ENCODE measurements around the gene AGAP5. TPM values are rescaled to one million over a fixed set of nuclear protein-coding genes. Genes with fewer than 3 reads are reported as not detected.
A peak's percentile ranks its signal among the peaks of the same experiment; 100 is the strongest.

AGAP5 gene
- total RNA-seq, 6 donors from 2014 or later: 6.6 to 25.1 (median 8.7) TPM

DNA sequence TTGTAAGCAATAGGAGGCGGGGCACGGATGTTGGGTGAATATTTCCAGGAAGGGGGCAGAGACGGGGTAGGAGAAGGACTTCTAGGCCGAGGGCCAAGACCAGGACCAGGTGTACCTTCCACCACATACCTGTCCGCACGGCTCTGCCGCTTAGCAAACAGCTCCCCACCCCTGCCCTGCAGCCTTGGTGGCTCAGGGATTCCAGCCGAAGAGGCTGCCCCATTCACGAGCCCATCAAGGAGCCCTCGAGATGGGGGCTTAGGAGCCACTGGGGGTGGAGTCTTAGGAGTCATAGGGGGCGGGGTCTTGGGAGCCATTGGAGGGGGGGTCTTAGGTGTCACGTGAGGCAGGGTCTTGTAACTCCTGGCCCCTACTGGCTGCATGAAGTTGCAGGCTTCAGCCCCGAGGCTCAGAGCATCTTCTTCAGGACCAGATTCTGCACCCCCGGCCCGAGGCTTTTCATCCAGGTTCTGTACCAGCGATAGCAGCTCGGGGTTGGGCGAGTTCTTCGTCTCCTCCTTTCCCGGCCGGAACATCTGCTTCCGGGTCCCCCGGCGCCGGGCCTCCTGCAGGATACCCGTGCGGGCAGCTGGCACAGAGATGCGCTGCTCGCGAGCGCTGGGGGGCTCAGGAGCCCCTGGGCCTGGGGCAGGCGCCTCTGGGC lies 50.6 kb downstream of the AGAP5 start:
- no peaks in the 10 kb centered on the region for H3K36me3 ChIP-seq
- peaks cover 8 to 34% (median 18%) of the 10 kb centered on the region in 4 donors for H3K4me1 ChIP-seq
- H3K27me3 ChIP-seq: no peaks in the 10 kb centered on the region
- peak overlapping the region; percentile 59 to 73 (median 66) for H3K4me3 ChIP-seq
- ATAC-seq (ENCODE audit: low FRiP score in 2 of 2) (peak; percentile 72 to 75), DNase-seq (peak; percentile 62 to 89)
- peak overlapping the region; percentile 20 to 68 (median 56) for H3K27ac ChIP-seq
- TF ChIP-seq EP300 (IDR thresholded peaks at IDR 0.05) (no peak), POLR2AphosphoS5 (IDR thresholded peaks at IDR 0.05) (no peak), POLR2A (IDR thresholded peaks at IDR 0.05) (no peak)
- TF ChIP-seq, protein P1, sequence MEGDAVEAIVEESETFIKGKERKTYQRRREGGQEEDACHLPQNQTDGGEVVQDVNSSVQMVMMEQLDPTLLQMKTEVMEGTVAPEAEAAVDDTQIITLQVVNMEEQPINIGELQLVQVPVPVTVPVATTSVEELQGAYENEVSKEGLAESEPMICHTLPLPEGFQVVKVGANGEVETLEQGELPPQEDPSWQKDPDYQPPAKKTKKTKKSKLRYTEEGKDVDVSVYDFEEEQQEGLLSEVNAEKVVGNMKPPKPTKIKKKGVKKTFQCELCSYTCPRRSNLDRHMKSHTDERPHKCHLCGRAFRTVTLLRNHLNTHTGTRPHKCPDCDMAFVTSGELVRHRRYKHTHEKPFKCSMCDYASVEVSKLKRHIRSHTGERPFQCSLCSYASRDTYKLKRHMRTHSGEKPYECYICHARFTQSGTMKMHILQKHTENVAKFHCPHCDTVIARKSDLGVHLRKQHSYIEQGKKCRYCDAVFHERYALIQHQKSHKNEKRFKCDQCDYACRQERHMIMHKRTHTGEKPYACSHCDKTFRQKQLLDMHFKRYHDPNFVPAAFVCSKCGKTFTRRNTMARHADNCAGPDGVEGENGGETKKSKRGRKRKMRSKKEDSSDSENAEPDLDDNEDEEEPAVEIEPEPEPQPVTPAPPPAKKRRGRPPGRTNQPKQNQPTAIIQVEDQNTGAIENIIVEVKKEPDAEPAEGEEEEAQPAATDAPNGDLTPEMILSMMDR (IDR thresholded peaks at IDR 0.05): no peak
- H3K9me3 ChIP-seq: no peaks in the 10 kb centered on the region
- 11 to 58% methylated on average over 7 to 27 of the region's 32 CpGs for WGBS, 2 donors

DNA sequence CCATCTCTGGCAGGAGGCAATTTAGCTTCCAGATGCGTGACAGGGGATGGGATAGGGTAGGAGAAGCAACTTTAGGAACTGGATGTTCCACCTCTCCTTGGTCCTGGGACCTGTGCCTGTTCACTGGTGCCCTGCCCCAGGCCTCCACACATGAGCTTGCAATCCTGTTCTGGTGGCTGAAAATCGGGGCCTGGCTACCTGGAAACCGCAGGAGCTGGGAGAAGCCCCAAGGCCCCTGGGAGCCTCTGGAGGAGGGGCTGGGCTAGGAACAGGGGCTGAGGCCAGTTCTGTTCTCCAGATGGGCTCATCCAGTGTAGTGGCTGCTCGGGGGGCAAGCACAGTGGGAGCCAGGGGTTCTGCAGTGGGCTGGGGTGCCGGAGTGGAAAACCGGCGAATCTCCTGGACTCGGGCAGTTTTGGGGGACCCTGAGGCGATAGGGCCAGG lies 51.3 kb downstream of the AGAP5 start:
- Histone ChIP-seq H3K4me1 (peaks cover 8 to 37% (median 20%) of the 10 kb centered on the region in 4 donors), H3K9me3 (no peaks in the 10 kb centered on the region), H3K27ac (peak overlapping the region in 2 of 4 donors; percentile 0 to 20), H3K36me3 (no peaks in the 10 kb centered on the region), H3K4me3 (no peak overlapping the region), H3K27me3 (no peaks in the 10 kb centered on the region)
- WGBS, 2 donors: 93 to 97% methylated on average over 8 to 9 of the region's 9 CpGs
- no peak for DNase-seq
- ATAC-seq (ENCODE audit: low FRiP score in 2 of 2): no peak
- TF ChIP-seq EP300 (IDR thresholded peaks at IDR 0.05) (no peak), POLR2A (IDR thresholded peaks at IDR 0.05) (no peak), POLR2AphosphoS5 (IDR thresholded peaks at IDR 0.05) (no peak)
- TF ChIP-seq, protein P1 (IDR thresholded peaks at IDR 0.05): no peak

DNA sequence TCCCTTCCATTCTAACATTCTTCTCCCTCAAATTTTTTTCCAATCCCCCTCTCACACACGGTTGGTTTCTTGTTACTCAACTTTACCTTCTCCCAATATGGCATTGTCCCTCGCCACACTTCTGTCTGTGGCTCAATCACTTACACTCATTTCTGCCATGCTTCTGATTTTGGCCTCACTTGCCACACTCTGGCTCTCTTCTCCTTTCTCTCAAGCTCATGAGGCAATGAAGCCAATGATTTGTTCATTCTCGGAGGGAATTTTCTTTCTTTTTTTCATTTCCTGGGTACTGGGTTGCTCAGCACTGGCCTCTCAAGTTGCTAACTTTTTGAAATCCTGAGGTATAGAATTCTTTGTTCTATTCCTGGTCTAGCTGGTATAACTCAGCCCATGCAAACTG lies 52.7 kb downstream of the AGAP5 start:
- no peaks in the 10 kb centered on the region for H3K9me3 ChIP-seq
- TF ChIP-seq EP300 (IDR thresholded peaks at IDR 0.05) (no peak), POLR2AphosphoS5 (IDR thresholded peaks at IDR 0.05) (no peak), POLR2A (IDR thresholded peaks at IDR 0.05) (no peak)
- TF ChIP-seq, protein P1 (IDR thresholded peaks at IDR 0.05): no peak
- H3K36me3 ChIP-seq: no peaks in the 10 kb centered on the region
- DNase-seq (no peak), ATAC-seq (ENCODE audit: low FRiP score in 2 of 2) (no peak)
- no peaks in the 10 kb centered on the region for H3K27me3 ChIP-seq
- 47 to 71% methylated on average over 3 of the region's 3 CpGs for WGBS, 2 donors
- peaks cover 8 to 44% (median 21%) of the 10 kb centered on the region in 4 donors for H3K4me1 ChIP-seq
- H3K4me3 ChIP-seq: no peak overlapping the region
- H3K27ac ChIP-seq: no peak overlapping the region

DNA sequence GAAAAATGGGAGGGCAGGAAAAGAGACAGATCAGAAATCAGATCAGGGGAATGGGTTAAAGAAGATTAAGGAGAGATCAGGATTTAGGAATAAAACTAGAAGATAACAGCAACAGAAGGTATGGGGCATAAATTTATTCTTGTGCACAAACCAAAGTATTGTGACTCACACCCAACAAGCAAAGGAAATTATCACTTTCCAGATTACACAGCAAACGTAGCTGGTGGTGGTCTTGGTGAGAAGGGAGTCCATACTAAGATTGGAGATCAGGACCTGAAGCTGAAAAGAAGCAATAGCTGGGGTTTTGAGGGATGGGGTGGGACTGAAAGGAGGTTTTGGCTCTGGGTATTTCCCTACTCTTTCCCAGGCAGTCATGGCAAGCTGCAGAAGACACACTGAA lies 53.1 kb downstream of the AGAP5 start:
- 47 to 75% methylated on average over 1 of the region's 1 CpG for WGBS, 2 donors

More for the DNA sequence above, 53.1 kb downstream of the AGAP5 start:
- Histone ChIP-seq H3K4me1 (peaks cover 8 to 44% (median 22%) of the 10 kb centered on the region in 4 donors), H3K27me3 (no peaks in the 10 kb centered on the region), H3K27ac (no peak overlapping the region), H3K36me3 (no peaks in the 10 kb centered on the region), H3K9me3 (no peaks in the 10 kb centered on the region), H3K4me3 (no peak overlapping the region)
- TF ChIP-seq EP300 (IDR thresholded peaks at IDR 0.05): no peak
- TF ChIP-seq POLR2AphosphoS5 (IDR thresholded peaks at IDR 0.05): no peak
- TF ChIP-seq, protein P1 (IDR thresholded peaks at IDR 0.05): no peak
- TF ChIP-seq POLR2A (IDR thresholded peaks at IDR 0.05): no peak
- no peak for DNase-seq
- ATAC-seq (ENCODE audit: low FRiP score in 2 of 2): no peak

Measured in upper lobe of left lung (tissue), 6 donors.